Psoas muscle (tissue), 8 donors: ENCODE data around the gene ARHGEF12. TPM values are rescaled to one million over a fixed set of nuclear protein-coding genes. Genes with fewer than 3 reads are reported as not detected.
A peak's percentile ranks its signal among the peaks of the same experiment; 100 is the strongest.

Experiments
- ATAC-seq, 4 donors: fragments of 200-7000 bp; cut with Tn5 transposase; one replicate each; pipeline ENCODE4 v1.9.1; 2020; ENCODE audit warnings: moderate library complexity in 3 of 4, mild to moderate bottlenecking in 2 of 4
- DNase-seq, 2 donors: peaks; one replicate each; pipeline ENCODE4 v3.0.0-alpha.2; 2020
- H3K27ac ChIP-seq: fragments of 200-600 bp; one replicate; pipeline ENCODE4 v1.8.0; 2022
- H3K27me3 ChIP-seq, 3 donors: fragments of 200-600 bp in 1 of 3; one replicate each; pipeline versions ENCODE4 v1.6.1 to v1.8.0; 2013 to 2022; ENCODE audit warnings: low read length in 2 of 3, mild to moderate bottlenecking in 2 of 3, moderate library complexity in 1 of 3; ENCODE audit not compliant: insufficient read depth in 3 of 3
- H3K36me3 ChIP-seq, 2 donors: fragments of 200-600 bp in 1 of 2; one replicate each; pipeline versions ENCODE4 v1.6.1 to v1.8.0; 2013 to 2022; ENCODE audit warnings: low read depth in 1 of 2, mild to moderate bottlenecking in 1 of 2, moderate library complexity in 1 of 2; ENCODE audit not compliant: insufficient read depth in 1 of 2
- H3K4me1 ChIP-seq: fragments of 200-600 bp; one replicate; pipeline ENCODE4 v1.8.0; 2022
- H3K4me3 ChIP-seq: fragments of 200-600 bp; one replicate; pipeline ENCODE4 v1.8.0; 2022; ENCODE audit warnings: mild to moderate bottlenecking
- H3K9me3 ChIP-seq: fragments of 200-600 bp; one replicate; pipeline ENCODE4 v1.8.0; 2022
- CTCF ChIP-seq: fragments of 200-600 bp; IDR thresholded peaks from one replicate; pipeline ENCODE4 v1.8.0; 2022; ENCODE audit warnings: antibody characterized with exemption
- WGBS, 3 donors: extraction: QIAGEN DNeasy Blood & Tissue Kit; methylation state at CpG; one replicate each; pipeline versions ENCODE4 v1.1.6 to v1.1.7; 2013; 5-methylcytosine and 5-hydroxymethylcytosine counted together
- intact Hi-C, 2 donors: fragments of 100-400 bp; cut with DNase I; formaldehyde crosslinking; loops; one replicate each; pipeline versions ENCODE4 v1.11.0 to v1.14.2; 2022
- polyA plus RNA-seq, 3 donors: library from polyadenylated mRNA; stranded (reverse); fragments of 200-250 nt; gene quantifications; one replicate each; pipeline ENCODE4 v1.2.3, GENCODE V29; 2013
- total RNA-seq, 4 donors: library from RNA; stranded (reverse); fragmentation: NEBNext Ultra II Directional in 2 of 4; extraction: Animal tissue kit (Norgen Biotek cat#: 25700) in 2 of 4; gene quantifications; one replicate each; pipeline versions ENCODE4 v1.2.1 to v1.2.4, GENCODE V29; 2021 to 2023
- donor health status: healthy with polysubstance abuse.
- donor health status: DM: no; HTN: no; CAD: no; lungs with moderate emphysema.
- donor health status: Bipolar disorder and iron deficiency.
- donor health status: healthy.
- donor health status: DM: yes; HTN: yes; CAD: no.
- donor health status: DM: no; HTN: no; CAD: no.
- donor health status: DM: no; HTN: no; CAD: no.
- donor health status: DM: yes; HTN: yes; CAD: no.

Gene ARHGEF12
- total and polyA plus RNA-seq, 7 donors = 14.8 to 102 (median 45.6) TPM

DNA sequence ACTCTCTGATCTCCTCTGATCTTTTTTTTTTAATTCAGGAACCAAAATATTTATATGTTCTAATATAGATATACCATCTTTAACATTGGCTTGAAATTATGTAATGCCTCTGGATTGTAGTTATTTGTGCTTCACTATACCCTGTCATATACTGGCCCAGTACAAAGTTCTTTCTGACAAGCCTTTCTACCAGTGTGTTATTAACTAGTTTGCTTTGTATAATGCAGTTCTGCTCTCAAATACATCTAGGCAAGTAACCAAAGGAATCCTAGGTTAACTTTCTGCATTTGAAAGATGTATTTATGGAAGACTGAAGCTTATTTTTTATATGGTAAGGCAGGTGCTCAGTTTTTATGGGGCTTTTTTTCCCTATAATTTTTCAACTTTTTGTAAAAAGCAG, 36.1 kb downstream of the ARHGEF12 start:
- peaks cover 48% of the 10 kb centered on the region for H3K4me1 ChIP-seq
- H3K27me3 ChIP-seq = no peaks in the 10 kb centered on the region
- intact Hi-C loops = no loop called here
- no peak overlapping the region for H3K4me3 ChIP-seq
- DNase-seq (no peak), ATAC-seq (no peak)
- no peak for TF ChIP-seq CTCF
- H3K27ac ChIP-seq = no peak overlapping the region
- H3K9me3 ChIP-seq = no peaks in the 10 kb centered on the region
- H3K36me3 ChIP-seq = no peaks in the 10 kb centered on the region

DNA sequence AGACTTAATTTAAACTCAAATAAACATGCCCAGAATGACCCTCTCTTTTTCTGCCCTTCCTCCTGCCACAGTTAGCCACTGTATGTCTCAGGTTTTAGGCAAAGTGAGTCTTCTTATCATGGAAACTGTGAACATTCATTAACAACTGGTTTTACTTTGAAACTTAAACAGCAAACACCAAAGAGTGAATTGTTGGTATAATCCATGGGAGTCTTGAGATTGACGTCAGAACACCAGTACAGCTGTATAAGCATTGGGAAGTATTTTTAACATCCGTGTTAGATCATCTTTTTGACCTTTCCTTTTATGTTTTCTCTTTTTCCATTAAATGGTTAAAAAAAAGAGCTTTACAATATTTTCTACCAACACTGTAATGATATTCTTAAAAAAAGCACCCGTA, 38.9 kb downstream of the ARHGEF12 start:
- no peak for DNase-seq
- intact Hi-C loops = no loop called here
- Histone ChIP-seq H3K9me3 (peaks cover 9% of the 10 kb centered on the region), H3K4me1 (peaks cover 51% of the 10 kb centered on the region), H3K27me3 (no peaks in the 10 kb centered on the region), H3K36me3 (no peaks in the 10 kb centered on the region), H3K4me3 (no peak overlapping the region), H3K27ac (no peak overlapping the region)
- no peak for ATAC-seq
- 61 to 67% (median 65%) methylated on average over 3 of the region's 3 CpGs for WGBS, 3 donors
- TF ChIP-seq CTCF = no peak

- H3K27ac ChIP-seq = no peak overlapping the region
- whole genome bisulfite sequencing, 3 donors = 58 to 70% (median 61%) methylated on average over 6 of the region's 6 CpGs
- intact Hi-C loops = no loop called here
- H3K4me3 ChIP-seq = no peak overlapping the region
- no peaks in the 10 kb centered on the region for H3K27me3 ChIP-seq
- peaks cover 9% of the 10 kb centered on the region for H3K9me3 ChIP-seq
- H3K4me1 ChIP-seq = peaks cover 51% of the 10 kb centered on the region
- H3K36me3 ChIP-seq = no peaks in the 10 kb centered on the region
- peak in 2 of 4 donors; percentile 47 to 68 for ATAC-seq
- no peak for TF ChIP-seq CTCF
- no peak for DNase-seq
Observed at GRCh38 chr11:120376547-120377182, 40.5 kb downstream of the ARHGEF12 start.

DNA sequence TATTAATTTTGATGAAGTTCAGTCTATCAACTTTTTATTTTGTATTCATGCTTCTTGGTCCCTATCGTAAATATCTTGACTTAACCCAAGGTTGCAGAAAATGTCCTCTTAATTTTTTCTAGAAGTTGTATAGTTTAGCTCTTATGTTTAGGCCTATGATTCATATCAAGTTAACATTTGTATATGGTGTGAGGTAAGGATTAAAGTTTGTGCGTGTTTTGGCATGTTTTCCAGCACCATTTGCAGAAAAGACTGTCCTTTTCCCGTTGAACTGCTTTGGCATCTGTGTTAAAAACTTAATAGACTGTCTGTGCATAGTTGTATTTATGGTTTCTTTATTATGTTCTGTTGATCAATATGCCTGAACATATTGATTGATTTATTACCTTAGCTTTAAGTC, 42.3 kb downstream of the ARHGEF12 start:
- Histone ChIP-seq H3K27me3 (no peaks in the 10 kb centered on the region), H3K4me3 (no peak overlapping the region), H3K9me3 (peaks cover 9% of the 10 kb centered on the region), H3K36me3 (no peaks in the 10 kb centered on the region), H3K4me1 (peaks cover 48% of the 10 kb centered on the region), H3K27ac (no peak overlapping the region)
- TF ChIP-seq CTCF = no peak
- no peak for DNase-seq
- intact Hi-C loops = no loop called here
- WGBS, 3 donors = 79 to 96% (median 80%) methylated on average over 3 of the region's 3 CpGs
- no peak for ATAC-seq

- ATAC-seq (no peak), DNase-seq (no peak)
- Histone ChIP-seq H3K36me3 (no peaks in the 10 kb centered on the region), H3K4me1 (peaks cover 66% of the 10 kb centered on the region), H3K9me3 (peaks cover 9% of the 10 kb centered on the region), H3K27ac (no peak overlapping the region), H3K4me3 (no peak overlapping the region), H3K27me3 (no peaks in the 10 kb centered on the region)
- TF ChIP-seq CTCF = no peak
- WGBS, 3 donors = 76 to 88% (median 79%) methylated on average over 7 of the region's 7 CpGs
- intact Hi-C loops = no loop called here
Observed at GRCh38 chr11:120381401-120381800, 45.2 kb downstream of the ARHGEF12 start.
